Activated T-helper 17 cell treated with anti-CD3 and anti-CD28 coated beads, Interleukin-2, amount 50 U/mL, for 72 hours (primary cell): Measurements from ENCODE around the gene TP73. TPM values are rescaled to one million over a fixed set of nuclear protein-coding genes. Genes with fewer than 3 reads are reported as not detected.

Source experiments
- ATAC-seq: fragments of 150-1000 bp; cut with Tn5 transposase; replicated peaks from 2 replicates; pipeline ENCODE4 v1.10.0; 2021; ENCODE audit warnings: mild to moderate bottlenecking, moderate library complexity
- H3K27ac Mint-ChIP-seq: one replicate; pipeline ENCODE4 v1.8.0; 2022; ENCODE audit warnings: mixed read lengths
- H3K27me3 Mint-ChIP-seq: one replicate; pipeline ENCODE4 v1.8.0; 2022; ENCODE audit warnings: mixed read lengths
- H3K36me3 Mint-ChIP-seq: one replicate; pipeline ENCODE4 v1.8.0; 2022; ENCODE audit warnings: low read depth, mild to moderate bottlenecking, mixed read lengths
- H3K4me1 Mint-ChIP-seq: one replicate; pipeline ENCODE4 v1.8.0; 2022; ENCODE audit warnings: mixed read lengths
- H3K4me3 Mint-ChIP-seq: one replicate; pipeline ENCODE4 v1.8.0; 2022; ENCODE audit warnings: mild to moderate bottlenecking, mixed read lengths
- H3K9me3 Mint-ChIP-seq: one replicate; pipeline ENCODE4 v1.8.0; 2022; ENCODE audit warnings: mixed read lengths
- total RNA-seq, 2 donors: library from RNA; stranded (reverse); gene quantifications; one replicate each; pipeline ENCODE4 v1.2.3, GENCODE V29; 2022

The TP73 gene
- total RNA-seq, 2 donors from 2014 or later, result 0.95 to 1.1 TPM

DNA sequence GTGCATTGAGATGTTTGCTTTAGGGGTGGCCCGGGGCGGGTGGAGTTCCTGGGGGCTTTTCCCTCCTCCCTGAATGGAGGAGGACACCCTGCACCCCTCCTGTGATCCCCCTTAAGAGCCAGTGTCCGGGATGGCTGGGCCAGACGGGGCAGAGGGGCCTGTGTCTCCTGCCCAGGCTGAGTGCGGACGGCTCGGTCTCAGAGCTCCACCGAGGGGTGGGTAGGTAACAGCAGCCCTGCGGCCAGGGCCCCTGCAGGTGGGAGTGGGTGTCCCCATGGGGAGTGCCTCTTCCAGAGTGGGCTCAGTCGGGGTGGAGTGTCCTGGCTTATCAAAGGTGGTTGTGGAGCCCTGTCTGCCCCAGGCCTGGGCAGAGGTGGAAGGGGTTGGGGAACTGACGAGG is 23.1 kb downstream of the TP73 start:
- no peak overlapping the region for H3K4me3 Mint-ChIP-seq
- no peaks in the 10 kb centered on the region for H3K36me3 Mint-ChIP-seq
- no peak for ATAC-seq
- no peak overlapping the region for H3K27ac Mint-ChIP-seq
- peaks cover 8% of the 10 kb centered on the region for H3K27me3 Mint-ChIP-seq
- H3K9me3 Mint-ChIP-seq, result no peaks in the 10 kb centered on the region
- H3K4me1 Mint-ChIP-seq, result peaks cover 16% of the 10 kb centered on the region

- peak; percentile 72 for ATAC-seq
- Mint-ChIP-seq H3K27me3 (peaks cover 8% of the 10 kb centered on the region), H3K27ac (no peak overlapping the region)
These were observed 24.5 kb downstream of the TP73 start for GRCh38 chr1:3676581-3677470.

DNA sequence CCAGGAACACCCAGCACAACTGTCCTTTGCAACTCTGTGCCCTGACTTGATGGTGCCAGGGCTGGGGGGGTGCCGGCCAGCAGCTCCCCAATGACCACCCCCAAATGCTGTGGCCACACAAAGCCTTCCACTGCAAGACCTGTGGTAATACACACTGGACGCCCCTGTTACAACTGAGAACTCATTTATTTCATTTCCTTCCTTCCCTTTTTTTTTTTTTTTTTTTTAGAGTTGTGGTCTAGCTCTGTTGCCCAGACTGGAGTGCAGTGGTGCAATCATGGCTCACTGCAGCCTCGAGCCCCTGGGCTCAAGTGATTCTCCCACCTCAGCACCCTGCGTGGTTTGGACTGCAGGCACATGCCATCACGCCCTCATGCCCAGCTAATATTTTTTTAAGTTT is 25.2 kb downstream of the TP73 start:
- no peak for ATAC-seq
- H3K4me3 Mint-ChIP-seq, result peak overlapping the region; percentile 17
- H3K9me3 Mint-ChIP-seq, result no peaks in the 10 kb centered on the region
- H3K4me1 Mint-ChIP-seq, result peaks cover 16% of the 10 kb centered on the region
- peaks cover 8% of the 10 kb centered on the region for H3K27me3 Mint-ChIP-seq
- no peaks in the 10 kb centered on the region for H3K36me3 Mint-ChIP-seq
- H3K27ac Mint-ChIP-seq, result no peak overlapping the region

More at GRCh38 chr1:3676581-3677470, 24.5 kb downstream of the TP73 start:
- peak overlapping the region; percentile 17 for H3K4me3 Mint-ChIP-seq
- no peaks in the 10 kb centered on the region for H3K9me3 Mint-ChIP-seq
- H3K36me3 Mint-ChIP-seq, result no peaks in the 10 kb centered on the region
- H3K4me1 Mint-ChIP-seq, result peaks cover 16% of the 10 kb centered on the region

- no peaks in the 10 kb centered on the region for H3K36me3 Mint-ChIP-seq
- H3K27me3 Mint-ChIP-seq, result peaks cover 7% of the 10 kb centered on the region
These were observed 26.2 kb downstream of the TP73 start for GRCh38 chr1:3678361-3679097.

GRCh38 chr1:3679098-3679555 is 26.8 kb downstream of the TP73 start:
- no peak for ATAC-seq
- peaks cover 5% of the 10 kb centered on the region for H3K27me3 Mint-ChIP-seq
- no peaks in the 10 kb centered on the region for H3K36me3 Mint-ChIP-seq
- no peaks in the 10 kb centered on the region for H3K9me3 Mint-ChIP-seq
- H3K4me1 Mint-ChIP-seq, result peaks cover 9% of the 10 kb centered on the region
- no peak overlapping the region for H3K4me3 Mint-ChIP-seq
- H3K27ac Mint-ChIP-seq, result no peak overlapping the region

More at GRCh38 chr1:3678361-3679097, 26.2 kb downstream of the TP73 start:
- ATAC-seq, result no peak
- no peak overlapping the region for H3K4me3 Mint-ChIP-seq
- H3K4me1 Mint-ChIP-seq, result peaks cover 11% of the 10 kb centered on the region
- H3K9me3 Mint-ChIP-seq, result no peaks in the 10 kb centered on the region
- no peak overlapping the region for H3K27ac Mint-ChIP-seq

GRCh38 chr1:3679799-3680453 is 27.6 kb downstream of the TP73 start:
- Mint-ChIP-seq H3K9me3 (no peaks in the 10 kb centered on the region), H3K27ac (no peak overlapping the region), H3K4me3 (no peak overlapping the region), H3K4me1 (peaks cover 9% of the 10 kb centered on the region), H3K27me3 (peaks cover 5% of the 10 kb centered on the region), H3K36me3 (no peaks in the 10 kb centered on the region)
- ATAC-seq, result no peak

GRCh38 chr1:3680488-3681230 is 28.3 kb downstream of the TP73 start:
- Mint-ChIP-seq H3K27ac (no peak overlapping the region), H3K4me3 (no peak overlapping the region), H3K27me3 (peaks cover 5% of the 10 kb centered on the region), H3K4me1 (peaks cover 9% of the 10 kb centered on the region), H3K9me3 (no peaks in the 10 kb centered on the region), H3K36me3 (no peaks in the 10 kb centered on the region)
- no peak for ATAC-seq

DNA sequence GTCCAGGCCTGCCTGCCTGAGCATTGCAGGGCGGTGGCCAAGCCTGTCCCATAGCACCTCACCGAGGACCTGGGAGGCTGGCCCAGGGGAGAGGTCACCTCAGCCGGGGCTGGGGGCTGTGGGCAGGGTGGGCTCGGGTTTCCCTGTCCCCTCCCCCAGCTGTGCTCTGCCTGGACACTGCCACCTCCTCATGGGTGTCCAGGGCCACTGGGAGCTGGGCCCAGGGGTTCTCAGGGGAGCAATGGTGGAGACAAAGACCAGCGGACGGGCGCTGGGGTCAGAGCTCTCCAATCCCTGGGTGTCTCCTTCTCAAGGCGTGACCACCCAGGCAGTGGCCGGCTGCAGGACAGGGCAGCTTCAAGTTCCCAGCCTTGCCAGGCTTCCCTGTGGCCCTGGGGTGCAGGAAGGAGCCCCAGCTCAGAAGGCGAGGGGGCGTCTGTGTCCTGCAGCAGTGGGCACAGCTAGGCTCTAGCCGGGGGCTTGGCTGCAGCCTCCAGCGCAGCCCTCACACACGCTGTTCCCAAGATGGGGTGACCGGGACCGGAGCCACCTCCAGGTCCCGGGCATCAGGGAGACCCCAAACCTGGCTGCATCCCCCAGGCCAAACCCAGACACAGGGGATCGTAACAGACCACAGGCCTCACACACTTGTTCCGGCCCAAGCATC is 29.0 kb downstream of the TP73 start:
- no peaks in the 10 kb centered on the region for H3K9me3 Mint-ChIP-seq
- peaks cover 3% of the 10 kb centered on the region for H3K27me3 Mint-ChIP-seq
- H3K27ac Mint-ChIP-seq, result no peak overlapping the region
- no peaks in the 10 kb centered on the region for H3K36me3 Mint-ChIP-seq
- no peak for ATAC-seq
- no peak overlapping the region for H3K4me3 Mint-ChIP-seq
- H3K4me1 Mint-ChIP-seq, result peaks cover 9% of the 10 kb centered on the region

GRCh38 chr1:3681898-3682806 is 29.8 kb downstream of the TP73 start:
- Mint-ChIP-seq H3K27ac (no peak overlapping the region), H3K9me3 (no peaks in the 10 kb centered on the region), H3K4me3 (no peak overlapping the region), H3K36me3 (no peaks in the 10 kb centered on the region), H3K27me3 (peaks cover 3% of the 10 kb centered on the region), H3K4me1 (peaks cover 7% of the 10 kb centered on the region)
- no peak for ATAC-seq

GRCh38 chr1:3683197-3683596 is 30.9 kb downstream of the TP73 start:
- H3K36me3 Mint-ChIP-seq, result no peaks in the 10 kb centered on the region
- ATAC-seq, result no peak
- H3K4me3 Mint-ChIP-seq, result no peak overlapping the region

DNA sequence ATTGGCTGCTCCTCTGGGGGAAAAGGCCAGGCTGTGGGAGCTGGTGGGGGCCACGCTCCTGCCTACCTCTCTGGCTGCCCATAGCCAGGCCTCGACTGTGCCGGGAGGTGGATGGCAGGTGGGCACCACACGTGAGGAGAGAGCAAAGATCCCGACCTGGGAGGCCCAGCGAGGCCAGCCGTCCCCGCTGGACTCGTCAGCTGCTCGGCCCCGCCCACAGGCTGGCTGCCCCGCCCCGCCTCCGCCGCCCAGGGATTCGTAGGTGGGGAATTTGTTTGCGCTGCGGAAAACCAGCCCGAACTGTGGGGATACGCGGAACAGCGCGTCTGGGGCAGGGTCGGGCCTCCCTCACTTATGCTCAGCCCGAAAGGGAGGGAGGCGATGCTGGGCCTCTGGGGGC is 31.7 kb downstream of the TP73 start:
- no peak for ATAC-seq
- H3K9me3 Mint-ChIP-seq, result no peaks in the 10 kb centered on the region

More at GRCh38 chr1:3683197-3683596, 30.9 kb downstream of the TP73 start:
- Mint-ChIP-seq H3K4me1 (peaks cover 5% of the 10 kb centered on the region), H3K27ac (no peak overlapping the region), H3K9me3 (no peaks in the 10 kb centered on the region), H3K27me3 (peaks cover 6% of the 10 kb centered on the region)

DNA sequence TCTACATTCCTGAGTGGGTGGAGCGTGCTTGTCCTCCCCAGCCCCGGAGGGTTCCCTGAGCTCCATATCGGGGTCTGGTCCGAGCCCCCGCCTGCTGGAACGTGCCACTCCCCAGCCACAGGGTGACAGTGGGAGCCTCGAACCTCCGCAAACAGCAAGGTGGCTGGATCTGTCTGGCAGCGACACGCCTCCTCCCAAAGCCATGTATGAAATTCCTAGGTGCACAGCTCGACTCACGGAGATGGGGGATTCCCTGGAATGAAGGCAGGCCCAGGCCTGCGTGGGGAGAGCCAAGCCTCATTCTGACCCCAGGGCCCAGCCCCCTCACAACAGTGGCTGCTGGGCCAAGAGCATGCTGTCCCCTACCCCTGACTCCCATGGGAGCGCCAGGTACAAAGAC is 32.9 kb downstream of the TP73 start:
- H3K9me3 Mint-ChIP-seq, result no peaks in the 10 kb centered on the region
- H3K4me1 Mint-ChIP-seq, result no peaks in the 10 kb centered on the region
- H3K27me3 Mint-ChIP-seq, result peaks cover 6% of the 10 kb centered on the region
- H3K27ac Mint-ChIP-seq, result no peak overlapping the region
- H3K36me3 Mint-ChIP-seq, result no peaks in the 10 kb centered on the region
- ATAC-seq, result no peak
- no peak overlapping the region for H3K4me3 Mint-ChIP-seq

More for the DNA sequence above, 31.7 kb downstream of the TP73 start:
- Mint-ChIP-seq H3K36me3 (no peaks in the 10 kb centered on the region), H3K4me3 (no peak overlapping the region), H3K27ac (no peak overlapping the region), H3K4me1 (peaks cover 5% of the 10 kb centered on the region), H3K27me3 (peaks cover 6% of the 10 kb centered on the region)

GRCh38 chr1:3685906-3686305 is 33.6 kb downstream of the TP73 start:
- Mint-ChIP-seq H3K4me1 (no peaks in the 10 kb centered on the region), H3K9me3 (no peaks in the 10 kb centered on the region), H3K4me3 (no peak overlapping the region), H3K27me3 (peaks cover 6% of the 10 kb centered on the region), H3K27ac (no peak overlapping the region), H3K36me3 (no peaks in the 10 kb centered on the region)
- ATAC-seq, result no peak
